SK-N-SH (cell line): ENCODE data around the gene CUL7. TPM values are rescaled to one million over a fixed set of nuclear protein-coding genes. Genes with fewer than 3 reads are reported as not detected.

Source experiments
- CTCF ChIA-PET: fragments of 300-600, 350-600 bp; formaldehyde crosslinking; extraction: SDS; loops from one replicate; lab custom pipeline; 2021; lab: Yijun Ruan, JAX
- POLR2A ChIA-PET: fragments of 350-600 bp; sonication (Branson Sonifier 250); formaldehyde crosslinking; extraction: SDS; loops from one replicate; lab custom pipeline; 2020; ENCODE audit warnings: antibody characterized with exemption, inconsistent platforms; lab: Yijun Ruan, JAX
- DNase-seq: peaks from one replicate; pipeline ENCODE4 v3.0.0; 2012
- H2AFZ ChIP-seq: fragments of 200-600 bp; sonication (generic); 2 replicates; pipeline ENCODE4 v1.8.1; 2016; ENCODE audit warnings: antibody characterized with exemption, mild to moderate bottlenecking, low read depth
- H3F3A ChIP-seq: fragments of 200-600 bp; sonication (generic); replicated peaks from 2 replicates; pipeline ENCODE3; 2016; ENCODE audit warnings: antibody characterized with exemption, mild to moderate bottlenecking; ENCODE audit not compliant: insufficient read depth
- H3K27ac ChIP-seq, 2 experiments: fragments of 200-500 bp in 1 of 2; fragments of 200-600 bp in 1 of 2; sonication (Bioruptor generic) in 1 of 2; sonication (generic), shearing (Covaris generic) in 1 of 2; 2 replicates each; pipeline versions ENCODE4 v1.5.1 to v1.6.1; 2014 to 2016; ENCODE audit warnings: low read depth in 2 of 2, inconsistent platforms in 1 of 2, low read length in 1 of 2, mild to moderate bottlenecking in 1 of 2, mixed read lengths in 1 of 2
- H3K27me3 ChIP-seq: fragments of 200-600 bp; sonication (generic), shearing (Covaris generic); 2 replicates; pipeline ENCODE4 v1.6.1; 2016; ENCODE audit warnings: mixed run types; ENCODE audit not compliant: insufficient read depth
- H3K36me3 ChIP-seq, 2 experiments: fragments of 200-500 bp in 1 of 2; fragments of 200-600 bp in 1 of 2; sonication (Bioruptor generic) in 1 of 2; sonication (generic) in 1 of 2; replicated peaks in 1 of 2; 2 replicates each; pipeline versions ENCODE3 to v1.5.1; 2014 to 2016; ENCODE audit warnings: low read length in 1 of 2, mild to moderate bottlenecking in 1 of 2; ENCODE audit not compliant: insufficient read depth in 2 of 2, control insufficient read depth in 1 of 2
- H3K4me1 ChIP-seq, 2 experiments: fragments of 200-500 bp in 1 of 2; fragments of 200-600 bp in 1 of 2; sonication (Bioruptor generic) in 1 of 2; sonication (generic), shearing (Covaris generic) in 1 of 2; 2 replicates each; pipeline versions ENCODE4 v1.5.1 to v1.6.1; 2014 to 2016; ENCODE audit warnings: low read depth in 1 of 2, low read length in 1 of 2, mixed run types in 1 of 2; ENCODE audit not compliant: insufficient read depth in 2 of 2, control insufficient read depth in 1 of 2
- H3K4me2 ChIP-seq: fragments of 200-600 bp; sonication (generic), shearing (Covaris generic); 2 replicates; pipeline ENCODE4 v1.6.1; 2017; ENCODE audit warnings: mixed run types
- H3K4me3 ChIP-seq, 2 experiments: fragments of 200-500 bp in 1 of 2; fragments of 200-600 bp in 1 of 2; sonication (Bioruptor generic) in 1 of 2; sonication (generic), shearing (Covaris generic) in 1 of 2; 2 replicates each; pipeline versions ENCODE4 v1.5.1 to v1.8.1; 2014 to 2016; ENCODE audit warnings: low read depth in 2 of 2, inconsistent platforms in 1 of 2, low read length in 1 of 2, mild to moderate bottlenecking in 1 of 2, mixed read lengths in 1 of 2, moderate library complexity in 1 of 2
- H3K79me2 ChIP-seq: fragments of 200-600 bp; sonication (generic); 2 replicates; pipeline ENCODE4 v1.8.1; 2017; ENCODE audit warnings: mild to moderate bottlenecking; ENCODE audit not compliant: insufficient read depth
- H3K9ac ChIP-seq: fragments of 200-600 bp; sonication (generic); 2 replicates; pipeline ENCODE4 v1.6.1; 2017; ENCODE audit warnings: mixed run types
- H3K9me2 ChIP-seq: fragments of 200-600 bp; sonication (generic); 2 replicates; pipeline ENCODE4 v1.6.1; 2017; ENCODE audit warnings: mixed run types
- H3K9me3 ChIP-seq: fragments of 200-600 bp; sonication (generic); 2 replicates; pipeline ENCODE4 v1.6.1; 2017; ENCODE audit warnings: mixed run types, mild to moderate bottlenecking, moderate library complexity
- H4K20me1 ChIP-seq: fragments of 200-600 bp; sonication (generic); 2 replicates; pipeline ENCODE4 v1.6.1; 2017; ENCODE audit warnings: mild to moderate bottlenecking, mixed run types; ENCODE audit not compliant: insufficient read depth
- CTCF ChIP-seq: fragments of 200-600 bp; sonication (generic); IDR thresholded peaks from 2 replicates; pipeline ENCODE4 v1.6.1; 2017; ENCODE audit warnings: antibody characterized with exemption, mild to moderate bottlenecking, moderate library complexity
- ELF1 ChIP-seq: IDR thresholded peaks from 2 replicates; pipeline ENCODE4 v1.4.0; 2012
- EZH2phosphoT487 ChIP-seq: fragments of 200-600 bp; sonication (generic); IDR thresholded peaks from 2 replicates; pipeline ENCODE4 v1.6.1; 2017; ENCODE audit warnings: low read depth, mixed run types, mild to moderate bottlenecking, antibody characterized with exemption, moderate library complexity, borderline replicate concordance
- FOXM1 ChIP-seq: IDR thresholded peaks from 2 replicates; pipeline ENCODE4 v1.4.0; 2012; ENCODE audit warnings: low read depth, mild to moderate bottlenecking
- GABPA ChIP-seq: IDR thresholded peaks from 2 replicates; pipeline ENCODE4 v1.4.0; 2012; ENCODE audit warnings: low read depth, mild to moderate bottlenecking
- GATA2 ChIP-seq: sonication (generic); formaldehyde crosslinking; IDR thresholded peaks from 2 replicates; pipeline ENCODE4 v1.5.0; 2020; ENCODE audit warnings: mild to moderate bottlenecking, missing genetic modification reagents
- IRF3 ChIP-seq: fragments of 150-350 bp; IDR thresholded peaks from 2 replicates; pipeline ENCODE4 v1.6.1; 2016; ENCODE audit warnings: mild to moderate bottlenecking, low read depth, low read length
- MAX ChIP-seq: IDR thresholded peaks from 2 replicates; pipeline ENCODE4 v1.4.0; 2012; ENCODE audit warnings: low read depth
- MEF2A ChIP-seq: IDR thresholded peaks from 2 replicates; pipeline ENCODE4 v1.4.0; 2012; ENCODE audit warnings: low read depth, borderline replicate concordance
- MXI1 ChIP-seq: IDR thresholded peaks from 2 replicates; pipeline ENCODE4 v1.6.1; 2012; ENCODE audit warnings: mild to moderate bottlenecking, low read depth, low read length, improper control_type of control experiment
- NRF1 ChIP-seq: IDR thresholded peaks from 2 replicates; pipeline ENCODE4 v1.6.1; 2012; ENCODE audit warnings: low read depth, mild to moderate bottlenecking, low read length
- POLR2AphosphoS5 ChIP-seq: IDR thresholded peaks from 2 replicates; pipeline ENCODE4 v1.6.1; 2012; ENCODE audit warnings: low read depth, low read length
- RAD21 ChIP-seq: IDR thresholded peaks from 2 replicates; pipeline ENCODE4 v1.6.1; 2012; ENCODE audit warnings: mild to moderate bottlenecking, low read length
- RXRA ChIP-seq: IDR thresholded peaks from 2 replicates; pipeline ENCODE4 v1.4.0; 2012; ENCODE audit warnings: low read depth, mild to moderate bottlenecking, borderline replicate concordance
- SIN3A ChIP-seq: IDR thresholded peaks from 2 replicates; pipeline ENCODE4 v1.6.1; 2012; ENCODE audit warnings: low read depth, mild to moderate bottlenecking, low read length, moderate library complexity, borderline replicate concordance
- TAF1 ChIP-seq: IDR thresholded peaks from 2 replicates; pipeline ENCODE4 v1.6.1; 2012; ENCODE audit warnings: low read depth, mild to moderate bottlenecking, low read length, moderate library complexity, borderline replicate concordance
- TCF12 ChIP-seq: IDR thresholded peaks from 2 replicates; pipeline ENCODE4 v1.4.0; 2012
- TEAD4 ChIP-seq: IDR thresholded peaks from 2 replicates; pipeline ENCODE4 v1.4.0; 2012; ENCODE audit warnings: mild to moderate bottlenecking, borderline replicate concordance; ENCODE audit not compliant: insufficient read depth
- USF1 ChIP-seq: IDR thresholded peaks from 2 replicates; pipeline ENCODE4 v1.4.0; 2012; ENCODE audit warnings: low read depth, borderline replicate concordance
- YY1 ChIP-seq: IDR thresholded peaks from 2 replicates; pipeline ENCODE4 v1.4.0; 2012; ENCODE audit warnings: low read depth, mild to moderate bottlenecking
- ZBTB33 ChIP-seq: IDR thresholded peaks from 2 replicates; pipeline ENCODE4 v1.4.0; 2012; ENCODE audit warnings: low read depth, borderline replicate concordance
- WGBS: methylation state at CpG from one replicate; pipeline ENCODE4 v1.1.6; 2017; ENCODE audit warnings: low lambda C conversion rate; 5-methylcytosine and 5-hydroxymethylcytosine counted together
- polyA plus RNA-seq, 3 experiments: library from polyadenylated mRNA; depleted of rRNA; stranded (reverse); fragments of >200 nt; gene quantifications; 2 replicates each; pipeline ENCODE4 v1.2.3, GENCODE V29; 2012

Gene CUL7
- polyA plus RNA-seq, 1 of the 3 experiments (the other 2 are of a cell fraction), result 46.9 TPM

- no peak overlapping the region for H3K27ac ChIP-seq
- POLR2A ChIA-PET, result no interaction called here
- no peak for TF ChIP-seq MXI1
- TF ChIP-seq POLR2AphosphoS5, result no peak
- TF ChIP-seq MEF2A, result no peak
- no peak for TF ChIP-seq FOXM1
- TF ChIP-seq ZBTB33, result no peak
- TF ChIP-seq CTCF, result no peak
- no peak for TF ChIP-seq USF1
- TF ChIP-seq RXRA, result no peak
- no peak for TF ChIP-seq ELF1
- no peak for TF ChIP-seq MAX
- no peak for TF ChIP-seq TEAD4
- no peak for TF ChIP-seq SIN3A
- peaks cover 0 to 8% of the 10 kb centered on the region in 2 experiments for H3K36me3 ChIP-seq
- H3K4me2 ChIP-seq, result no peak overlapping the region
- H3K4me3 ChIP-seq, result no peak overlapping the region
- peaks cover 14% of the 10 kb centered on the region for H3K79me2 ChIP-seq
- peaks cover 0 to 14% of the 10 kb centered on the region in 2 experiments; a peak in 2 of 4 replicates for H3K4me1 ChIP-seq
- no peaks in the 10 kb centered on the region for H3F3A ChIP-seq
- DNase-seq, result no peak
- CTCF ChIA-PET, result interaction anchor here (0.7 to 3.3 kb wide), 3 partner anchors 55 to 80 kb away, joined by 3 to 18 read pairs (median 3); no protein-coding TSS in a partner anchor
- WGBS, result 91% methylated on average over 12 of the region's 12 CpGs
- H2AFZ ChIP-seq, result no peak overlapping the region
- H3K9me3 ChIP-seq, result no peaks in the 10 kb centered on the region
- no peaks in the 10 kb centered on the region for H3K27me3 ChIP-seq
- no peak overlapping the region for H3K9ac ChIP-seq
- H3K9me2 ChIP-seq, result no peaks in the 10 kb centered on the region
- no peaks in the 10 kb centered on the region for H4K20me1 ChIP-seq
Measured at GRCh38 chr6:43062818-43063217, 9.2 kb upstream of the CUL7 start.

- H3K9ac ChIP-seq, result no peak overlapping the region
- peaks cover 0 to 14% of the 10 kb centered on the region in 2 experiments; a peak in 2 of 4 replicates for H3K4me1 ChIP-seq
- H3K27me3 ChIP-seq, result no peaks in the 10 kb centered on the region
- H3F3A ChIP-seq, result no peaks in the 10 kb centered on the region
- POLR2A ChIA-PET, result no interaction called here
- H3K4me3 ChIP-seq, result no peak overlapping the region
- 66% methylated on average over 2 of the region's 2 CpGs for WGBS
- no peak overlapping the region for H3K4me2 ChIP-seq
- H3K79me2 ChIP-seq, result peaks cover 23% of the 10 kb centered on the region
- TF ChIP-seq GABPA (no peak), GATA2 (CRISPR knock-in tag) (no peak), POLR2AphosphoS5 (no peak), IRF3 (no peak), RAD21 (no peak), TAF1 (no peak), YY1 (no peak), TCF12 (no peak), MXI1 (no peak), FOXM1 (no peak), MEF2A (no peak), NRF1 (no peak), MAX (no peak), EZH2phosphoT487 (no peak)
- TF ChIP-seq, all 33 proteins: peak for 0
- H3K36me3 ChIP-seq, result peaks cover 0 to 10% of the 10 kb centered on the region in 2 experiments
- DNase-seq, result no peak
- no peaks in the 10 kb centered on the region for H3K9me3 ChIP-seq
- CTCF ChIA-PET, result interaction anchor here (2.7 kb wide), 1 partner anchor 81 kb away, joined by 12 read pairs; no protein-coding TSS in a partner anchor
- H4K20me1 ChIP-seq, result no peaks in the 10 kb centered on the region
- no peak overlapping the region for H2AFZ ChIP-seq
- no peaks in the 10 kb centered on the region for H3K9me2 ChIP-seq
- no peak overlapping the region for H3K27ac ChIP-seq
Measured at GRCh38 chr6:43061861-43062260, 8.2 kb upstream of the CUL7 start.
